GM18507 (cell line): Measurements from ENCODE around the gene NDUFB2.
"Not testable (repeated sequence)": the region's sequence is repeated elsewhere in the genome, so short reads cannot be mapped to it uniquely, and the experiment has no call there.

ENCODE experiments used
- DNase-seq: peaks from one replicate; pipeline ENCODE4 v3.0.0; 2011; ENCODE audit warnings: low read depth; ENCODE audit not compliant: insufficient read length; ENCODE audit errors: extremely low spot score
- FAIRE-seq: peaks from 2 replicates; lab custom pipeline; 2011; peaks lifted over from hg19 to GRCh38; lab: Jason Lieb, UNC

Gene NDUFB2

DNA sequence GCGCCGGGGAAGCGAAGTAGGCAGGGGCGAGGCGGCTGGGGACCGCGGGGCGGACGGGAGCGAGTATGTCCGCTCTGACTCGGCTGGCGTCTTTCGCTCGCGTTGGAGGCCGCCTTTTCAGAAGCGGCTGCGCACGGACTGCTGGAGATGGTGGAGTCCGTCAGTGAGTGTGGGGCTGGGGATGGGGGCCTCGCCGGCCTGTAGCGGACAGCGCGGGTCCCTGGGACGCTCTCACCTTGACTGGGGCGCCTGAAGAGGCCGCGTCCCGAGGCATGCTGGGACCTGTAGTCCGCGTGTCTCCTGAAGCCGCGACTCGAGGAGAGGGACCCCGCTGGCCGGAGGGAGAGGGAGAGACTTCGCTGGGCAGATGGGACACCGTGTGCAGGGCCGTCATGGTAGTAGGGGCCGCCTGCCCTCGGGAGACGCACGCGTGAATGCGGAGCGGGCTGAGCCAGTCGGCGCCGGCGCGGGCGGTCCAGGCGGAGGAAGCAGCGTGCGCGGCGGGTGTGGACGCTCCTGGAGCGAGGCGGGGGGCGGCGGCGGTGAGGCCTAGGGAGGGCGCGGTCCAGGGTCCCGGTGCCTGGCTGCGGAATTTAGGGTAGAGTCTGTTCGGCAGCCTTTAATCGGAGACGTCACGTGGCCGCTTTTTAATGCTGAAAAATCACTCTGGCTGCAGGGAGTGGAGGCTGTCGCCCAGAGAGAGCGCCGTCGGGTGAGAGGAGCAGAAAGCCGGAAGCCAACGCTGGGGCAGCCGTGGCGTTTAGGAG is at the start of gene NDUFB2:
NDUFB2 (plus strand) TSS at position 29 of the 767 bp plus-strand sequence; CDS start at position 66, 37 bp downstream.
- FAIRE-seq: peak; percentile 69
- DNase-seq: peak; percentile 69

- DNase-seq: peak; percentile 35
- FAIRE-seq: peak; percentile 69
Observed at GRCh38 chr7:140646931-140647647, 49.4 kb upstream of the NDUFB2 start.

DNA sequence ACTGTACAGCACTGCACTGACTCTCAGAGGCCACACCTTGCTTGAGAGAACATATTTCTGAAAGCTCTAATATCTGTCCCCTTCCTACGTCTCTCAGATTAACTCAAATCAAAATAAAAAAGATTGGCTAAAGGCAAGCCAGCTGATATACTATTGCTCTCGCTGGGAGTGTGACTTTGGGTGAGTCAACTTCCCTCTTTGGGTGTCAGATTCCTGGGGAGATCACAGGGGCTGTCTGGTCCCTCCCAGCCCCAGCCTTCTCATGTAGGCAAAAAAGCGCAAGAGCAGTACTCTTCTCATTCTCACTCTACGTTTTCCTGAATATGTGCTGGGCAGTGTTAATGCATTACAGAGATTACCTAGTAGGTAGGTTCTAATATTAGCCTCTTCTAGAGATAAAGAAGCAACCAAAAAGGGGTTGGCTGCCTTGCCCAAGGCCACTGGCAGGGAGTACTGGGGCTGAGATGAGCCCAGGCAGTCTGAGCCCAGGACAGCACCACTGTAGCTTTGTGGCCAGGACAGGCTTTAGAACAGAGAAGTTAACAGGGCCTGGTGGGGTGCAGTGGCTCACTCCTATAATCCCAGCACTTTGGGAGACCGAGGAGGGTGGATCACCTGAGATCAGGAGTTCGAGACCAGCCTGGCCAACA is 46.8 kb upstream of the NDUFB2 start:
- FAIRE-seq: no peak
- no peak for DNase-seq

DNA sequence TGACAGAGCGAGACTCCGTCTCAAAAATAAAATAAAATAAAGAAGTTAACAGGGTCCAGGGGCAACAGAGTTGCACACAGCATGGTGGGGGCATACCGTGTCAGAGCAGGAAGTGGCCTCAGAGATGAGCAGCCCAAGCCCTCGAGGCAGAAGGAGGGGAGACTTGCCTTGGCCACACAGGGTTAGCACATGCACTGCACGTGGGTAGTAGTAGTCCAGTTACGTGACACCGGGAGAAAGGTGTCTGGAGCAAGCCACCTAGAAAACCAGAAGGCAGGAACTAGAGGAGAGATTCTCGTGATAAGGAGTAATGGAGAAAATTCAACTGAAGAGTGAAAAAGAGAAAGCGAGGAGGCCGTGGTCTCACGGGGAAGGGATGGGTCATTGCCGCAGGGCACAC is 46.1 kb upstream of the NDUFB2 start:
- DNase-seq: no peak
- no peak for FAIRE-seq

GRCh38 chr7:140653319-140654108 is 43.0 kb upstream of the NDUFB2 start:
- DNase-seq: no peak
- FAIRE-seq: peak; percentile 61

GRCh38 chr7:140654109-140654387 is 42.5 kb upstream of the NDUFB2 start:
- FAIRE-seq: no peak

DNA sequence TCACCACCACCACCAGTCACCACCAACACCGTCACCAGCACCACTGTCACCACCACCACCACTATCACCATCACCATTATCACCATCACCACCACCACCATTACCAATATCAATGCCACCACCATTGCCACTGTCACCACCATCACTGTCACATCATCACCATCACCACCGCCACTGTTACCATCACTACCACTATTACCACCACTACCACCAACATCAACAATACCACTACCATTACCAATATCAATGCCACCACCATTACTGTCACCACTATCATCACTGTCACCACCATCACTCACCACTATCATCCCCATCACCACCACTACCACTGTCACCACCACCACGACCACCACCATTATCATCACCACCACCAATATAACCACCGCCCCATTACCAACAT is 41.8 kb upstream of the NDUFB2 start:
- no peak for DNase-seq
- FAIRE-seq: no peak

More at GRCh38 chr7:140654109-140654387, 42.5 kb upstream of the NDUFB2 start:
- no peak for DNase-seq

DNA sequence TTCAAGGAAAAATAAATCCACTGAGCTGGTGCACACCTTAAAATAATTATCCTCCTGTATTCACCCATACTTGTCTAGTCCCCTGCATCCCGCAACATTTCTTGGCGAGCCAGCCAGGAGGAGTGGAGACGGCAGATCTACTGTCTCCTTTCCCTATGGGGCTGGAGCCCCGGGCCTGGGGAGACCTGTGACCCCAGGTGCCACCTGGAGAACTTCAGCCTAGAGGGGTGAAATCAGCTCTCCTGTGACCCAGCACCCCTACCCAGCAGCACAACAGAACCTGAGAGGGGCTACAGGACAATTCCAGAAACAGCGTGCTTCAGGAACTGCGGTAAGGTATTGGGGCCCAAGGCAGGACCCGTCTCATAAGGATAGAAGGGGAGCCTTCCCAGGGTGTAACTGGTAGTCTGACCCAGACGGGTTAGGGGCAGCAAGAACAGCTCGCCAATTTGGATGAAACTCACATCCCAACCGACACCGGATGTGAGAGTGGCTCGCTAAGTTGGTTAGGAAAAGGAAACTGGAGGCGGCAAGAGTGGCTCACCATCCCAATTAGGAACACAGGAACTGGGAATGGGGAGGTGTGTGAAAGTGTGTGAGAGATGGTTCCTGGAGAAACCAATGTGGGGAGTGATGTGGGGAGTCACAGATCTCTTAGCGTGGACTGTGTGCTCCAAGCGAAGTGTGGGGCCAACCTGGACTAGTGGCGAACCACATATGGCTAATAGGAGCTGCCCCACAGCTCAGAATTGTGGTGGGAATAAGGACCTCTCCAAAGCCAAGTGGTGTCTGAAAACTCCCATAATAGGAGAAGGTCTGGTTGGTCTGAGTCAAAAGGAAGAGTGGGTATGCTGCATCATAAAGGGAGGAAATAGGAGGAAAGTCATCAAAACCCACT is 40.7 kb upstream of the NDUFB2 start:
- DNase-seq (no peak), FAIRE-seq (no peak)

DNA sequence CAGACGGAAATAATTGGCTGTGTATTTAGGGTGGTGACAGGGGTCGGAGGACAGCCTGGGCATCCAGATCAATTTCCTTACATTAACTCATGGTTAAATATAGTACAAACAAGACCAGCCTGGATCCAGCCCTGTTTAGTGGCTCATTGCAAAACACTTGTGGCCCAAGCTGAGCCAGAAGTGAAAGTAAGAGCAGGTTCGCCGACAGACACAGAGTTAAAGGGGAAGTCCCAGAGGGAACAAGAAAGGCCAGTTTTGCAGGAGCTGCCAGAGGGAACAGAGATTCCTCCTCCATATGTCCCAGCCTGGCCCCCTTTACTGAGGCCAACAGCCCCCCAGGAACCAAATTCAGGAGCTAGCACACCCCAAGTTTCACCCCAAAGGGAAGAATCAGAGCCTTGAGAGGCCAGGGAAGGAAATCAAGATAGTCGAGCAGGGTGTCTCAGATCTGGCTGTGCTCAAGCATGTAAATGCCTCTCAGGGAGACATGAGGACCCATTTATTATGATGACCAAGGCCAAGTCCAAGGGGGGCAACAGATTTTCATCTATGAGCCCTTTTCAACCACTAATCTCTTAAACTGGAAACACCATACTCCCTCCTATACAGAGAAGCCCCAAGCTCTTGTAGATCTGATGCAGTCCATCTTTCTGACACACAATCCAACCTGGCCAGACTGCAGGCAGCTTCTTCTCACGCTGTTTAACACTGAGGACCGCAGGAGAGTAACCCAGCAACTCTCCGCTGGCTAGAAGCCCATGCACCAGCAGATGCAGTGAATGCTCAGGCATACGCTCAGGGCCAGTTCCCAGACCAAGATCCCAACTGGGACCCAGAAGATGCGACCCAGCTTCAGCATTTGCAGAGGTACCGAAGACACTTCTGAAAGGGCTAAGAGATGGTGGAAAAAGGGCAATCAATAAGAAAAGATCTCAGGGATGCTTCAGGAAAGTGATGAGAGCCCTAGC is 39.7 kb upstream of the NDUFB2 start:
- FAIRE-seq (peak; percentile 84), DNase-seq (no peak)

DNA sequence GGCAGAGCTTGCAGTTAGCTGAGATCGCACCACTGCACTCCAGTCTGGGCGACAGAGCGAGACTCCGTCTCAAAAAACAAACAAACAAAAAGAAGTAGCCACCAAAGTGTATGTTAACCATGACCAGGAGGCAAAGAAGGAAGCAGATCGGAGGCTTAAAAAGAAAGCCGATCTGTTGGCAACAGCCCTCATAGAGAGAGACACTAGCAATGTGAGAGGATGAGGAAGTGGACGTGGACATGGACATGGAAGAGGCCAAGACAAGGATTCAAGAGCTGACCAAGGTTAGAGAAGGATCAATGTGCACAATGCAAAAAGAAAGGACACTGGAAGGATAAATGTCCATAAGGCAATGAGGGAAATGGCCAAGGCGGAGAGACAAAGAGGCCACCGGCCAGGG is 38.6 kb upstream of the NDUFB2 start:
- no peak for FAIRE-seq

DNA sequence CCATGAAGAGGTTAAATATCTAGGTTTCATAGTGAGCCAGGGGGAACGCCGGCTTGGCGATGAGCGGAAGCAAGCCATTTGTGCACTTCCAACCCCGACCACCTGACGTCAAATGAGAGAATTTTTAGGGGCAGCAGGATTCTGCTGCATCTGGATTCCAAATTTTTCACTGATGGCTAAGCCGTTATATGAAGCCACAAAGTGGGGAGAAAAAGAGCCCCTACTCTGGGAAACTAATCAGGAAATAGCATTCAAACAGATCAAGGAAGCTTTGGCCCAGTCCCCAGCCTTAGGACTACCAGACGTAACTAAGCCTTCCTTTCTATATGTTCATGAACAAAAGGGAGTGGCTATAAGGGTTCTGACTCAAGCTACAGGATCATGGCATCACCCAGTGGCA is 36.7 kb upstream of the NDUFB2 start:
- no peak for FAIRE-seq

More for the DNA sequence above, 38.6 kb upstream of the NDUFB2 start:
- no peak for DNase-seq

DNA sequence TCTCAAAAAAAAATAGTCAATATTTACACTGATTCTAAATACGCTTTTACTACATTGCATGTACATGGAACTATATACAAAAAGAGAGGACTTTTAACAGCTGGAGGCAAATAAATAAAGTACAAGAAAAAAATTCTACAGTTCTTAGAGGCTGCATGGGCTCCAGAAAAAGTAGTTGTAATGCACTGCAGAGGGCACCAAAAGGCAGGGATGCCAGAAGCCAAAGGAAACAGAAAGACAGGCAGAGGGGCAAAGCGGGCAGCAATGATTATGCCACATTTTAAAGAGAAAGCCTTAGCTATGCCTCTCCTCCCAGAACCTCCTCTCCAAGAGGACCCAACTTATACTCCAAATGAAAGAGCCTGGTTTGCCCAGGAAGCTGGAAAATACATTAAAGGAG is 35.4 kb upstream of the NDUFB2 start:
- FAIRE-seq (no peak), DNase-seq (no peak)

More for the DNA sequence above, 36.7 kb upstream of the NDUFB2 start:
- DNase-seq: no peak

GRCh38 chr7:140662938-140663337 is 33.6 kb upstream of the NDUFB2 start:
- FAIRE-seq: not testable (repeated sequence)

GRCh38 chr7:140667476-140667875 is 29.0 kb upstream of the NDUFB2 start:
- FAIRE-seq (no peak), DNase-seq (no peak)

More at GRCh38 chr7:140662938-140663337, 33.6 kb upstream of the NDUFB2 start:
- not testable (repeated sequence) for DNase-seq

DNA sequence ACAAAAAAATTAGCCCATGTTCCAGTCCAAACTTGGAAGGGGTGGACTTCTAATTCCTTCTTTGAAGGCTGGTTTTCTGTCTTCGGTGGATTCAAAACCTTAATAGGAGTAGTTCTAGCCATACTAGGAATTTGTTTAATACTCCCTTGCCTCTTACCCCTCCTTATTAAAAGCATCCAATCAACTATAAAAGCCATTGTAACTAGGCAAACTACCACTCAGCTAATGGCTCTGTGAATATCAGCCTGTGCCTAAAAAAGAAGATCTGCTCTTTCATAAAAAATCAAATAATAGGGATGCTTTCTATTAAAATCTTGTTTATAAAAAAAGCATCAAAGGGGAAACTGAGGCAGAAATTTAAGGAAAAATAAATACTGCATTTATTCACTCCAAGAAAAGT is 27.9 kb upstream of the NDUFB2 start:
- DNase-seq (no peak), FAIRE-seq (no peak)

DNA sequence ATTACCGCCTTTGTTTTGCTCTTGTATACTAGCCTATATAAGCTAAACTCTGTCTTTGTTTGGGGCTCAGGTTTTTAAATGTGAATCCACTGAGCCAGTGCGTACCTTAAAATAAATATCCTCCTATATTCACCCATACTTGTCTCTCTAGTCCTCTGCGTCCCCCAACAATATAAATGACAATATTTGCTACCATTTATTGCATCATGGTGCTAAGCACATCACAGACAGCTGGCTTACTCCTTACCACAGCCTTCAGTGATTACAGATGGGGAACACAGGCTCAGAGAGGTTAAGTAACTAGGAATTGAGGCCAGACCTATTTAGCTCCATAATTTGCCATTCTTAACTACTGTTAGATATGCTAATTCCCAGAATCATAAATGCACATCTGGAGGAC is 27.2 kb upstream of the NDUFB2 start:
- no peak for DNase-seq

DNA sequence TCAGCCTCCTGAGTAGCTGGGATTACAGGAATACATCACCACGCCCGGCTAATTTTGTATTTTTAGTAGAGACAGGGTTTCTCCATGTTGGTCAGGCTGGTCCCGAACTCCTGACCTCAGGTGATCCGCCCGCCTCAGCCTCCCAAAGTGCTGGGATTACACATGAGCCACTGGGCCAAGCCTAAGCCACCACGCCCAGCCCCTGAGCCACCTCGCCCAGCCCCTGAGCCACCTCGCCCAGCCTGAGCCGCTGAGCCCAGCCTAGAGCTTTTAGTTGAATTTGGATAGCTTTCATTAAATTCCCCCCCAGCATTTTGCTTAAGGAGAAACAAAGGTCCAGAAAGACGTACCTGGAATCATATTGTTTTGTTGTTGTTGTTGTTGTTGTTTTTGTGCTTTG is 26.6 kb upstream of the NDUFB2 start:
- not testable (repeated sequence) for FAIRE-seq

More for the DNA sequence above, 27.2 kb upstream of the NDUFB2 start:
- FAIRE-seq: no peak

More for the DNA sequence above, 26.6 kb upstream of the NDUFB2 start:
- DNase-seq: not testable (repeated sequence)
